ENCODE measurements around the gene ZSCAN21. TPM values are rescaled to one million over a fixed set of nuclear protein-coding genes. Genes with fewer than 3 reads are reported as not detected.

The ZSCAN21 gene
- total and polyA plus RNA-seq, 2 donors (not counting 3 experiments of a cell fraction or from before 2014, with no cell fraction given) = 7.4 to 7.7 TPM

- POLR2A ChIA-PET = no interaction called here
- FAIRE-seq (no peak), DNase-seq (ENCODE audit: low read depth, low spot score) (no peak)
- no peak overlapping the region for H3K4me3 ChIP-seq (replicated peaks in 1 of 3; ENCODE audit: insufficient read depth in 1 of 3, low read depth in 1 of 3, low read length in 3 of 3)
- H3K9me3 ChIP-seq (replicated peaks; ENCODE audit: control insufficient read depth, insufficient read depth, low read length) = no peaks in the 10 kb centered on the region
- CTCF ChIA-PET = interaction anchor here (2.3 kb wide), 1 partner anchor 26 kb away, joined by 11 read pairs; no protein-coding TSS in a partner anchor
- H3K36me3 ChIP-seq (ENCODE audit: control insufficient read depth in 2 of 2, extremely low read depth in 1 of 2, insufficient read depth in 2 of 2, low read length in 2 of 2) = peaks cover 7 to 15% of the 10 kb centered on the region in 2 experiments
- H3K79me2 ChIP-seq (ENCODE audit: control insufficient read depth, insufficient read depth, low read length) = peaks cover 51% of the 10 kb centered on the region
- no peaks in the 10 kb centered on the region for H3K9me1 ChIP-seq (replicated peaks; ENCODE audit: control insufficient read depth, extremely low read depth, insufficient read depth, low read length)
- dilution Hi-C loops (cut with MboI; ENCODE audit: extremely low pct_ligation_motif_present, low sequenced_read_pairs) = no loop called here
- H2AFZ ChIP-seq (ENCODE audit: low read depth, low read length) = no peak overlapping the region
- H3K4me2 ChIP-seq (ENCODE audit: insufficient read depth, low read length) = no peak overlapping the region
- no peak overlapping the region for H3K27ac ChIP-seq (ENCODE audit: insufficient read depth, low read depth, low read length)
- H3K27me3 ChIP-seq (ENCODE audit: control insufficient read depth in 2 of 2, insufficient read depth in 2 of 2, low read length in 2 of 2) = no peaks in the 10 kb centered on the region
- TF ChIP-seq MAX (IDR thresholded peaks at IDR 0.05; ENCODE audit: insufficient read depth, insufficient read length) (no peak), CTCF (IDR thresholded peaks at IDR 0.05; ENCODE audit: extremely low read depth in 1 of 2, insufficient read depth in 1 of 2, low read depth in 1 of 2, low read length in 2 of 2) (no peak), EZH2 (IDR thresholded peaks at IDR 0.05; ENCODE audit: borderline replicate concordance, low read depth, low read length, severe bottlenecking) (no peak), JUN (IDR thresholded peaks at IDR 0.05; ENCODE audit: borderline replicate concordance, insufficient read depth, insufficient read length, low read depth) (no peak), POLR2A (IDR thresholded peaks at IDR 0.05; ENCODE audit: low read depth, low read length) (no peak), GATA2 (IDR thresholded peaks at IDR 0.05; ENCODE audit: insufficient read depth, insufficient read length, low read depth, low read length) (no peak), FOS (IDR thresholded peaks at IDR 0.05; ENCODE audit: borderline replicate concordance, insufficient read depth, low read length) (no peak), POLR2AphosphoS5 (IDR thresholded peaks at IDR 0.05; ENCODE audit: insufficient read depth, low read depth, low read length) (no peak), MYC (IDR thresholded peaks at IDR 0.05; ENCODE audit: low read depth, low read length) (no peak)
- peaks cover 12% of the 10 kb centered on the region for H3K4me1 ChIP-seq (ENCODE audit: control insufficient read depth, extremely low read depth, insufficient read depth, low read length)
- BruUV-seq (replicated peaks) = no TSS peak
- H4K20me1 ChIP-seq (replicated peaks; ENCODE audit: control insufficient read depth, extremely low read depth, insufficient read depth, low read length) = no peaks in the 10 kb centered on the region
- no peak overlapping the region for H3K9ac ChIP-seq (replicated peaks; ENCODE audit: extremely low read depth, insufficient read depth, low read length)
- intact Hi-C loops (cut with micrococcal nuclease) = no loop called here
Measured at GRCh38 chr7:100019908-100020307, 29.7 kb upstream of the ZSCAN21 start.
